HCT116 (cell line): ENCODE data around the gene SDF4. TPM values are rescaled to one million over a fixed set of nuclear protein-coding genes. Genes with fewer than 3 reads are reported as not detected.

Source experiments
- ATAC-seq: fragments of 200-7000 bp; cut with Tn5 transposase; 2 replicates; pipeline ENCODE4 v1.9.1; 2020; ENCODE audit warnings: mild to moderate bottlenecking, moderate library complexity
- BruUV-seq: library from RNA; stranded (reverse); fragments of 400-500 nt; replicated peaks from 2 replicates; lab custom pipeline; 2021; lab: Mats Ljungman, UMichigan
- CTCF ChIA-PET: fragments of 300-600 bp; sonication (Branson Sonifier 250); formaldehyde crosslinking; loops from one replicate; lab custom pipeline; 2021; ENCODE audit warnings: antibody characterized with exemption; lab: Charles Lee
- POLR2A ChIA-PET: fragments of 300-600, 350-600 bp; sonication (Branson Sonifier 250); formaldehyde crosslinking; loops from one replicate; lab custom pipeline; 2021; ENCODE audit warnings: antibody characterized with exemption; lab: Charles Lee
- RAD21 ChIA-PET, 2 experiments: fragments of 300-600 bp; sonication (Branson Sonifier 250); formaldehyde crosslinking; loops; one replicate each; lab custom pipeline; 2023; ENCODE audit warnings: low total read pairs in 2 of 2; ENCODE audit not compliant: uncharacterized antibody in 2 of 2, unreplicated experiment in 2 of 2, low non-redundant PET in 1 of 2; lab: Charles Lee
- DNase-seq: peaks from one replicate; pipeline ENCODE4 v3.0.0-alpha.2; 2010; ENCODE audit warnings: low read depth, low spot score
- H2AFZ ChIP-seq: fragments of 200-600 bp; shearing (Covaris generic), sonication (generic); 2 replicates; pipeline ENCODE4 v1.6.1; 2017; ENCODE audit warnings: low read depth, mixed run types, mixed read lengths, antibody characterized with exemption, low read length; ENCODE audit not compliant: poor library complexity, severe bottlenecking
- H3K27ac ChIP-seq: 2 replicates; pipeline ENCODE4 v1.5.1; 2012; ENCODE audit warnings: low read depth, low read length
- H3K27me3 ChIP-seq: fragments of 200-600 bp; sonication (generic); 2 replicates; pipeline ENCODE4 v1.6.1; 2016; ENCODE audit warnings: mixed run types, low read length, mixed read lengths; ENCODE audit not compliant: insufficient read depth
- H3K36me3 ChIP-seq, 2 experiments: fragments of 200-500 bp in 1 of 2; fragments of 200-600 bp in 1 of 2; sonication (Bioruptor generic) in 1 of 2; sonication (generic) in 1 of 2; 2 replicates each; pipeline versions ENCODE4 v1.5.1 to v1.6.1; 2014 to 2016; ENCODE audit warnings: low read length in 2 of 2, inconsistent platforms in 1 of 2, mixed read lengths in 1 of 2, mixed run types in 1 of 2; ENCODE audit not compliant: insufficient read depth in 2 of 2, control insufficient read depth in 1 of 2
- H3K4me1 ChIP-seq, 2 experiments: fragments of 200-600 bp in 1 of 2; sonication (generic) in 1 of 2; 2 replicates each; pipeline versions ENCODE4 v1.5.1 to v1.6.1; 2012 to 2017; ENCODE audit warnings: low read length in 2 of 2, inconsistent platforms in 1 of 2, mild to moderate bottlenecking in 1 of 2, mixed read lengths in 1 of 2, mixed run types in 1 of 2, moderate library complexity in 1 of 2; ENCODE audit not compliant: insufficient read depth in 2 of 2, control insufficient read depth in 1 of 2
- H3K4me2 ChIP-seq: fragments of 200-600 bp; sonication (generic); 2 replicates; pipeline ENCODE4 v1.6.1; 2017; ENCODE audit warnings: mixed run types, low read length, mixed read lengths
- H3K4me3 ChIP-seq, 2 experiments: fragments of 200-600 bp in 1 of 2; sonication (generic) in 1 of 2; replicated peaks in 1 of 2; 2 replicates each; pipeline ENCODE4 v1.5.1; 2011 to 2016; ENCODE audit warnings: low read length in 2 of 2, control low read depth in 1 of 2, low read depth in 1 of 2, mild to moderate bottlenecking in 1 of 2, mixed read lengths in 1 of 2, mixed run types in 1 of 2
- H3K79me2 ChIP-seq: fragments of 200-600 bp; sonication (generic); 2 replicates; pipeline ENCODE4 v1.6.1; 2017; ENCODE audit warnings: mild to moderate bottlenecking, mixed run types, low read length, moderate library complexity, mixed read lengths; ENCODE audit not compliant: insufficient read depth
- H3K9ac ChIP-seq: fragments of 200-600 bp; sonication (generic); 2 replicates; pipeline ENCODE4 v1.6.1; 2016; ENCODE audit warnings: low read length, mixed read lengths
- H3K9me2 ChIP-seq: fragments of 200-600 bp; sonication (generic), shearing (Covaris generic); 2 replicates; pipeline ENCODE4 v1.6.1; 2017; ENCODE audit warnings: mixed run types, mild to moderate bottlenecking, moderate library complexity; ENCODE audit not compliant: insufficient read depth
- H3K9me3 ChIP-seq, 2 experiments: fragments of 200-500 bp in 1 of 2; fragments of 200-600 bp in 1 of 2; sonication (Bioruptor generic) in 1 of 2; sonication (generic) in 1 of 2; 2 replicates each; pipeline ENCODE4 v1.6.1; 2014 to 2017; ENCODE audit warnings: low read length in 2 of 2, mixed read lengths in 2 of 2, inconsistent platforms in 1 of 2, low read depth in 1 of 2, mild to moderate bottlenecking in 1 of 2, mixed run types in 1 of 2, moderate library complexity in 1 of 2; ENCODE audit not compliant: control insufficient read depth in 1 of 2, insufficient read depth in 1 of 2
- H4K20me1 ChIP-seq: fragments of 200-600 bp; sonication (generic), shearing (Covaris generic); 2 replicates; pipeline ENCODE4 v1.6.1; 2017; ENCODE audit warnings: mixed run types, mild to moderate bottlenecking, moderate library complexity; ENCODE audit not compliant: insufficient read depth
- CBX3 ChIP-seq: IDR thresholded peaks from 2 replicates; pipeline ENCODE4 v1.6.1; 2012; ENCODE audit warnings: low read depth
- CEBPB ChIP-seq: IDR thresholded peaks from 2 replicates; pipeline ENCODE4 v1.6.1; 2012; ENCODE audit warnings: low read depth
- FOSL1 ChIP-seq: IDR thresholded peaks from 2 replicates; pipeline ENCODE4 v1.6.1; 2012; ENCODE audit warnings: low read depth
- JUND ChIP-seq: IDR thresholded peaks from 2 replicates; pipeline ENCODE4 v1.6.1; 2012
- MAX ChIP-seq: IDR thresholded peaks from 2 replicates; pipeline ENCODE4 v1.6.1; 2012
- POLR2A ChIP-seq: IDR thresholded peaks from 2 replicates; pipeline ENCODE4 v1.7.0; 2011; ENCODE audit warnings: borderline replicate concordance; ENCODE audit not compliant: insufficient read depth, insufficient read length; ENCODE audit errors: extremely low read depth
- POLR2AphosphoS5 ChIP-seq: IDR thresholded peaks from 2 replicates; pipeline ENCODE4 v1.6.1; 2011; ENCODE audit warnings: mild to moderate bottlenecking, low read depth, low read length, moderate library complexity
- YY1 ChIP-seq: IDR thresholded peaks from 2 replicates; pipeline ENCODE4 v1.6.1; 2011; ENCODE audit warnings: low read length, low read depth, moderate library complexity, mild to moderate bottlenecking; ENCODE audit not compliant: insufficient replicate concordance; ENCODE audit errors: extremely low read depth
- ZBTB33 ChIP-seq: IDR thresholded peaks from 2 replicates; pipeline ENCODE4 v1.6.1; 2011; ENCODE audit warnings: mild to moderate bottlenecking, low read length, moderate library complexity; ENCODE audit not compliant: insufficient replicate concordance; ENCODE audit errors: extremely low read depth
- intact Hi-C: fragments of 100-400 bp; cut with micrococcal nuclease; formaldehyde crosslinking; loops from 2 replicates; pipeline ENCODE4 v1.10.0; 2022
- total RNA-seq: library from RNA; stranded (reverse); gene quantifications from one replicate; pipeline ENCODE4 v1.2.1, GENCODE V29; 2021; ENCODE audit not compliant: unreplicated experiment

SDF4 gene
- total RNA-seq, 1 experiment from 2014 or later, result 133 TPM

GRCh38 chr1:1210726-1211540 lies 20.9 kb downstream of the SDF4 start:
- intact Hi-C loops, result no loop called here
- Histone ChIP-seq H3K27me3 (no peaks in the 10 kb centered on the region), H3K4me3 (no peak overlapping the region), H3K27ac (no peak overlapping the region), H4K20me1 (no peaks in the 10 kb centered on the region), H3K36me3 (0 out of 4 replicates have a peak, but pooled peaks cover 0 to under 1% of the 10 kb centered on the region in 2 experiments), H3K9ac (no peak overlapping the region), H3K79me2 (peaks cover 1% of the 10 kb centered on the region; the same call in 1 of the 2 replicates), H3K4me2 (no peak overlapping the region), H3K4me1 (peaks cover 25 to 29% of the 10 kb centered on the region in 2 experiments), H2AFZ (no peak overlapping the region), H3K9me2 (no peaks in the 10 kb centered on the region), H3K9me3 (no peaks in the 10 kb centered on the region)
- BruUV-seq, result no TSS peak
- TF ChIP-seq CBX3, result no peak
- TF ChIP-seq CEBPB, result no peak
- no peak for TF ChIP-seq MAX
- no peak for TF ChIP-seq JUND
- no peak for TF ChIP-seq POLR2A
- no peak for TF ChIP-seq POLR2AphosphoS5
- ChIA-PET POLR2A (interaction anchor here (0.6 kb wide), 1 partner anchor 30 kb away, joined by 4 read pairs; no protein-coding TSS in a partner anchor), RAD21 (no interaction called here), CTCF (no interaction called here)
- ATAC-seq (no peak), DNase-seq (no peak)

- no peak for DNase-seq
- Histone ChIP-seq H3K9me3 (no peaks in the 10 kb centered on the region), H3K36me3 (no peaks in the 10 kb centered on the region), H3K9ac (peak overlapping the region; percentile 59), H3K79me2 (peaks cover 8% of the 10 kb centered on the region; the same call in 1 of the 2 replicates), H2AFZ (no peak overlapping the region), H3K4me1 (peaks cover 30 to 38% of the 10 kb centered on the region in 2 experiments), H3K4me3 (peak overlapping the region; percentile 6 to 50; a peak in 1 of 4 replicates)
- no peak for ATAC-seq
- intact Hi-C loops, result loop anchor here (5.0 kb wide), 1 partner anchor 47 kb away; no protein-coding TSS in a partner anchor
- TF ChIP-seq FOSL1 (no peak), ZBTB33 (no peak), YY1 (no peak)
- TF ChIP-seq, all 23 proteins: peak for 0
- BruUV-seq, result no TSS peak
- Histone ChIP-seq H3K27me3 (no peaks in the 10 kb centered on the region), H3K4me2 (peak overlapping the region; percentile 97), H3K9me2 (no peaks in the 10 kb centered on the region), H4K20me1 (no peaks in the 10 kb centered on the region), H3K27ac (peak overlapping the region; percentile 64)
- ChIA-PET CTCF (no interaction called here), RAD21 (interaction anchor here in 1 of 2 experiments (0.7 kb wide), 1 partner anchor 19 kb away, joined by 4 read pairs; no protein-coding TSS in a partner anchor), POLR2A (no interaction called here)
These were observed 22.9 kb downstream of the SDF4 start for GRCh38 chr1:1208713-1209433.
